SJCRH30 (cell line): ENCODE results near the gene CCDC24. TPM values are rescaled to one million over a fixed set of nuclear protein-coding genes. Genes with fewer than 3 reads are reported as not detected.

Source experiments
- DNase-seq, 2 experiments: peaks; one replicate each; pipeline ENCODE4 v3.0.0-alpha.2; 2015 to 2020
- H3K27ac ChIP-seq: fragments of 250-450 bp; sonication (Bioruptor Pico); 2 replicates; pipeline ENCODE4 v1.5.1; 2020; ENCODE audit warnings: mild to moderate bottlenecking, moderate library complexity
- H3K27me3 ChIP-seq: fragments of 250-450 bp; sonication (Bioruptor Pico); 2 replicates; pipeline ENCODE4 v1.5.1; 2020; ENCODE audit warnings: mild to moderate bottlenecking, moderate library complexity
- H3K36me3 ChIP-seq: fragments of 250-450 bp; sonication (Bioruptor Pico); 2 replicates; pipeline ENCODE4 v1.5.1; 2020; ENCODE audit warnings: mild to moderate bottlenecking, moderate library complexity
- H3K4me1 ChIP-seq: fragments of 250-450 bp; sonication (Bioruptor Pico); 2 replicates; pipeline ENCODE4 v1.5.1; 2020; ENCODE audit warnings: mild to moderate bottlenecking, moderate library complexity
- H3K4me3 ChIP-seq: fragments of 250-450 bp; sonication (Bioruptor Pico); 2 replicates; pipeline ENCODE4 v1.5.1; 2020; ENCODE audit warnings: mild to moderate bottlenecking, moderate library complexity
- H3K9me3 ChIP-seq: fragments of 250-450 bp; sonication (Bioruptor Pico); replicated peaks from 2 replicates; pipeline ENCODE4 v1.5.1; 2020; ENCODE audit warnings: mild to moderate bottlenecking, moderate library complexity
- total RNA-seq: library from RNA; depleted of rRNA; stranded (reverse); fragments of >200 nt; shearing (Covaris generic); gene quantifications from 2 replicates; pipeline ENCODE4 v1.2.3, GENCODE V29; 2014; rRNA removed

CCDC24 gene
- total RNA-seq: 0.85 and 1.6 TPM in 2 replicates

- H3K9me3 ChIP-seq: no peaks in the 10 kb centered on the region
- H3K27ac ChIP-seq: peak within 1 kb of the TSS; percentile 10; the same call in 1 of the 2 replicates
- no peaks in the 10 kb centered on the region; the same call in 1 of the 2 replicates for H3K4me1 ChIP-seq
- no peaks in the 10 kb centered on the region for H3K27me3 ChIP-seq
- peak within 1 kb of the TSS; percentile 68 for H3K4me3 ChIP-seq
- peak; percentile 82 to 84 for DNase-seq
- H3K36me3 ChIP-seq: no peaks in the 10 kb centered on the region
These were observed at the start of gene CCDC24 for GRCh38 chr1:43991476-43992231. CCDC24 (plus strand) TSS chr1:43991599; CDS start chr1:43991879, 280 bp downstream.

GRCh38 chr1:43942411-43942810 is 49.0 kb upstream of the CCDC24 start:
- no peak overlapping the region for H3K27ac ChIP-seq
- H3K4me3 ChIP-seq: no peak overlapping the region
- no peak for DNase-seq
- H3K36me3 ChIP-seq: no peaks in the 10 kb centered on the region
- H3K27me3 ChIP-seq: no peaks in the 10 kb centered on the region
- H3K4me1 ChIP-seq: no peaks in the 10 kb centered on the region; the same call in 1 of the 2 replicates
- H3K9me3 ChIP-seq: no peaks in the 10 kb centered on the region

- DNase-seq: no peak
- Histone ChIP-seq H3K36me3 (no peaks in the 10 kb centered on the region), H3K4me1 (no peaks in the 10 kb centered on the region; the same call in 1 of the 2 replicates), H3K27ac (no peak overlapping the region), H3K4me3 (no peak overlapping the region), H3K27me3 (no peaks in the 10 kb centered on the region), H3K9me3 (no peaks in the 10 kb centered on the region)
These were observed 46.5 kb upstream of the CCDC24 start for GRCh38 chr1:43944860-43945259.

GRCh38 chr1:43945674-43946235 is 45.6 kb upstream of the CCDC24 start:
- H3K27me3 ChIP-seq: no peaks in the 10 kb centered on the region
- no peak overlapping the region; the same call in 1 of the 2 replicates for H3K27ac ChIP-seq
- H3K4me3 ChIP-seq: peak overlapping the region; percentile 69
- H3K36me3 ChIP-seq: no peaks in the 10 kb centered on the region
- H3K4me1 ChIP-seq: no peaks in the 10 kb centered on the region; the same call in 1 of the 2 replicates
- no peaks in the 10 kb centered on the region for H3K9me3 ChIP-seq
- DNase-seq: no peak

- Histone ChIP-seq H3K9me3 (no peaks in the 10 kb centered on the region), H3K27ac (peak within 1 kb of the TSS; percentile 99)
- DNase-seq: peak; percentile 98
These were observed 45.0 kb upstream of the CCDC24 start, which contains the start of gene IPO13 for GRCh38 chr1:43946236-43947060. IPO13 (plus strand) TSS chr1:43946950; CDS start chr1:43947601, 651 bp downstream.

GRCh38 chr1:43947061-43947873 is 44.1 kb upstream of the CCDC24 start:
- Histone ChIP-seq H3K9me3 (no peaks in the 10 kb centered on the region), H3K4me3 (peak overlapping the region; percentile 69), H3K27me3 (no peaks in the 10 kb centered on the region), H3K27ac (peak overlapping the region; percentile 99), H3K4me1 (no peaks in the 10 kb centered on the region; the same call in 1 of the 2 replicates), H3K36me3 (no peaks in the 10 kb centered on the region)
- no peak for DNase-seq

More at GRCh38 chr1:43946236-43947060, 45.0 kb upstream of the CCDC24 start, which contains the start of gene IPO13:
- H3K4me3 ChIP-seq: peak within 1 kb of the TSS; percentile 69
- no peaks in the 10 kb centered on the region for H3K27me3 ChIP-seq
- no peaks in the 10 kb centered on the region for H3K36me3 ChIP-seq
- no peaks in the 10 kb centered on the region; the same call in 1 of the 2 replicates for H3K4me1 ChIP-seq

GRCh38 chr1:43947874-43948437 is 43.4 kb upstream of the CCDC24 start:
- Histone ChIP-seq H3K4me3 (peak overlapping the region; percentile 69), H3K36me3 (no peaks in the 10 kb centered on the region), H3K27me3 (no peaks in the 10 kb centered on the region), H3K4me1 (no peaks in the 10 kb centered on the region; the same call in 1 of the 2 replicates), H3K9me3 (no peaks in the 10 kb centered on the region), H3K27ac (no peak overlapping the region)
- DNase-seq: no peak

- no peaks in the 10 kb centered on the region for H3K36me3 ChIP-seq
- H3K4me3 ChIP-seq: no peak overlapping the region
- H3K4me1 ChIP-seq: no peaks in the 10 kb centered on the region; the same call in 1 of the 2 replicates
- H3K9me3 ChIP-seq: no peaks in the 10 kb centered on the region
- no peaks in the 10 kb centered on the region for H3K27me3 ChIP-seq
- DNase-seq: no peak
- H3K27ac ChIP-seq: no peak overlapping the region
These were observed 41.7 kb upstream of the CCDC24 start for GRCh38 chr1:43949678-43950077.

GRCh38 chr1:43951021-43951985 is 40.1 kb upstream of the CCDC24 start:
- no peaks in the 10 kb centered on the region; the same call in 1 of the 2 replicates for H3K4me1 ChIP-seq
- no peaks in the 10 kb centered on the region for H3K27me3 ChIP-seq
- no peak overlapping the region for H3K4me3 ChIP-seq
- no peak overlapping the region for H3K27ac ChIP-seq
- H3K9me3 ChIP-seq: no peaks in the 10 kb centered on the region
- DNase-seq: no peak
- no peaks in the 10 kb centered on the region for H3K36me3 ChIP-seq

GRCh38 chr1:43952731-43953346 is 38.6 kb upstream of the CCDC24 start:
- H3K4me1 ChIP-seq: no peaks in the 10 kb centered on the region; the same call in 1 of the 2 replicates
- no peak overlapping the region for H3K4me3 ChIP-seq
- no peak overlapping the region for H3K27ac ChIP-seq
- DNase-seq: peak; percentile 27 to 30
- no peaks in the 10 kb centered on the region for H3K27me3 ChIP-seq
- no peaks in the 10 kb centered on the region for H3K9me3 ChIP-seq
- 0 out of 2 replicates have a peak, but pooled peaks cover 2% of the 10 kb centered on the region for H3K36me3 ChIP-seq

GRCh38 chr1:43953361-43953760 is 38.0 kb upstream of the CCDC24 start:
- Histone ChIP-seq H3K27me3 (no peaks in the 10 kb centered on the region), H3K9me3 (no peaks in the 10 kb centered on the region), H3K27ac (no peak overlapping the region), H3K4me3 (no peak overlapping the region), H3K36me3 (0 out of 2 replicates have a peak, but pooled peaks cover 2% of the 10 kb centered on the region), H3K4me1 (no peaks in the 10 kb centered on the region; the same call in 1 of the 2 replicates)
- DNase-seq: no peak

- Histone ChIP-seq H3K9me3 (no peaks in the 10 kb centered on the region), H3K36me3 (0 out of 2 replicates have a peak, but pooled peaks cover 2% of the 10 kb centered on the region), H3K27me3 (no peaks in the 10 kb centered on the region), H3K4me3 (no peak overlapping the region), H3K27ac (no peak overlapping the region), H3K4me1 (no peaks in the 10 kb centered on the region)
- no peak for DNase-seq
These were observed 37.4 kb upstream of the CCDC24 start for GRCh38 chr1:43954036-43954435.
